ENCODE measurements around the gene SETMAR.
"Not testable (repeated sequence)": the region's sequence is repeated elsewhere in the genome, so short reads cannot be mapped to it uniquely, and the experiment has no call there.

The SETMAR gene

DNA sequence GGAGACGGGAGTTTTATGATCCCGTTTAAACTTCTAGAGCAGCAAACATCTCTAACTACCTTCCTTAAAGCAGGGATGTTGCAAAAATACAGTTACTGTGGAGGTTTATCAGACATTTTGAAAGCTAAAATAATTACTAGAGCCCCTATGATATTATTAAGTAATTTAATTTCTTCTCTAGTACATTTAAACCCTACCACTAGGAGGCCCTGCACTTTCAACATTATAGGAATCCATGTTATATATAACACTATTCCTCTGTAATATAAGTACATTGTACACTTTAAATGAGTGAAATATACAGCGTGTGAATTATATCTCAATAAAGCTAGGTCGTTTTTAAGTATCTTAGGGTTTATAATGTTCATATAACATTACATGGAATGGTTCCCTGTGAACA lies 11.5 kb downstream of the SETMAR start:
- DNase-seq: no peak

DNA sequence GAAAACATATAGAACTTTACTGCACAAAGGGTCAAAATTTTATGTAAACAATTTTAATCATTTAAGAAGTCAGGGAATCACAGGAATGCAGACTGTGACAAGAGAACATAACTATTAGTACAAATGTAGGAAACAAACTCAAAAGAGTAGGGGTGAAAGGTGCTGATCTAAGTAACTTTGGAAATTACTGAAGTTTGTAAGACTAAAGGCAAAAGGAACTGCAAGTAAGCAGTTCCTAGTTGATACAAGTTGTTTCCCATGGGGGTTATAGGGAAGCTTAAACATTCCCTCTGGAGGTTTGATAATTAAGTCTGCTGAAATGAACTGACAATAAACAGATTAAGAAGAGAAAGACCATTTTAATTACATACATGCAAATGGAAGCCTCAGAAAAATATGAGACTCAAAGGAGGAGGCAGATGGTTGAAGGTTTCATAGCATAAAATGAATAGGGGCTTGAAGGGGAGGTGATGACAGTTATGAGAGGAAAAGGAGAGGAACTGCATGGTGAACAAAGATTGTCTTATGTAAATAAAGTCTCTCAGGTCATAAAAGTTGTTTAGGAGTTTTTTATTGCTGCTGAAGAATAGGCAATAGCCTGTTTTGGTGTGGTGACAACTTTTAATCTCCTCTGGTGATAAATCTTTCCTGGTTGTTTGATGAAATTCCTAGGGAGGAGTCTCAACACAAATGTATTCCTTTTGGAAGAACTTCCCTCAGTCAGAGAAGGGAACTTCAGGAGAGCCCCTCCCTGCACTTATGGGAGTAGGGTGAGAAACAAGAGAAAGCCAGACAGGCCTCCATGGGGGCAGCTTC lies 17.1 kb downstream of the SETMAR start:
- no peak for DNase-seq

- DNase-seq: no peak
Observed at GRCh38 chr3:4321732-4322131, 18.6 kb downstream of the SETMAR start.

DNA sequence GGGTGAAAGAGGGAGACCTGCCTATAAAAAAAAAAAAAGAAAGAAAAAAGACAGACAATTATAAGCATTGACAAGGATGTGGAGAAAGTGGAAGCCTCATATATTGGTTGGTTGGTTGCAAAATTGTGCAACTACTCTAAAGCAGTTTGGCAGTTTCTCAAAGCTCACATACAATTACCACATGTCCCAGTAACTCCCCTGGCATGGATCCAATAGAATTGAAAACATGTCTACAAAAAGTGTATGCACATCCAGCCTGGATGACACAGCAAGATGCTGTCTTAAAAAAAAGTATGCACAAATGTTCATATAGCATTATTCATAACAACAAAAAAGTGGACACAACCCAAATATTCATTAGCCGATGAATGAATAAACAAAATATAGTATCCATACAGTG lies 19.5 kb downstream of the SETMAR start:
- DNase-seq: no peak

DNA sequence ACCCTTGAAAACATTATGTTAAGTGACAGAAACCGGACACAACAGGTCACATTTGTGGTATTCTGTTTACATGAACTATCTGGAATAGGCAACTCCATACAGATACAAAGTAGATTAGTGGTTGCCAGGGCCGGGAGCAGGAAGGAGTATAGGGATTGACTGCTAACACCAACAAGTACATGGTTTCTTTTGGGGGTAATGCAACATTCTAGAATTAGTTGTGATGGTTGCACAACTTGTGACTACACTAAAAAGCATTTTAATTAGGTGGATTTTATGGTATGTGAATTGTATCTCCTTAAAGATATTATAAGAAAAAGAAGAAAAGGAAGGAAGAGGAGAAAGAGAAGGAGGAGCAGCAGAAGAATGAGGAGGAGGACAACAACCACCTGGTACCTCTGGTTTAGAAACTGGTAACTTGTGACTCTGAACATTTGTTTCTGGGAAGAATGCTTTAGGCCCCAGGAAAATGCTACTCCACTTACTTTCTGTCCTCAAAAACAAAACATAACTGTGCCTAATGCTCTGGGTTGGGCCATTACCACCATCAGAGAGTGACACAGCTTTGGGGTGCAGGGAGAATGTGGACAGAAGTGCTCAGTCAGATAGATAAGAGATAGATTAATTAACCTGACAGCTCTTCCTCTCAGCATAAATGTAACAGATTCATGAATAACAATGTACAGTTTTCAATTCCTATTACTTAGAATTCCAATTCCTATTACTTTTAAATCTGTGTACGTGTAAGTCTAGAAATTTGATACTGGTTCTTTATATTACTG lies 20.3 kb downstream of the SETMAR start:
- DNase-seq: no peak

DNA sequence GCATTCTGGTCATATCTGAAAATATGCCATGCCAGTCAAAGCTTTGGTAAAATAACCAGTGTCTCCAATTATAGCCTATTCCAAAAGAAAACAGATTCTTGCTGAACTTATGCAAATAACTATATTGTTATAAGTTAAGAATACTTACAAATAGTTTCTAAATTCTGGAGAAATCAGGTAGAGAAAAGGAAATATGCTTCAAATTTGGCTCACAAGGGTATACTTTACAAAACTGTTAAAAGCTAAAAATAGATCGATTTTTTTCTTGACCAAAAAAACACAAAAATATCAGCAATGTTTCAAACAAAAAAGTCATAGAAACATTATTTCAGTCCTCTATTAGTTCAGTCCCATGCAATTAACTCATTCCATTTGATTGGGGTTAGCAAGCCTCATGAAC lies 23.7 kb downstream of the SETMAR start:
- no peak for DNase-seq

- not testable (repeated sequence) for DNase-seq
Observed at GRCh38 chr3:4329806-4330205, 26.6 kb downstream of the SETMAR start.

GRCh38 chr3:4332111-4332510 lies 28.9 kb downstream of the SETMAR start:
- no peak for DNase-seq

DNA sequence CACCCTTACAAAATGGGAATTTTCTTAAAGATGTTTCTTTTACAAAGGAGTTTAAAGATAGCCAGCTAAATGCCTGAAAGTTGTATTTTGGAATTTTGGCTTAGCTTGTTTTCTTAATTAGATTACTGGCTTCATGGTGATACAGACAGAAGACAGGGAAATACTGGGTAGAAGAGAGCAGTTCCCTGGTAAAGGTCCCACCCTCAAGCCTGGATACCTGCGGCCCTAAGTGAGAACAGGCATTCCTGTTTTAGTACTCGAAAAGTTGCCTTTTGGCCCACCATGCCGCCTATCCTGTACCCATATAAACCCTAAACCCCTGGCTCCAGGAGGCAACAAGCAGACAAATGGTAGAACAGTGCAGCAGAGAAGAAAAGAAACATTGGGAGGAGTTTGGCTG lies 29.4 kb downstream of the SETMAR start:
- no peak for DNase-seq

DNA sequence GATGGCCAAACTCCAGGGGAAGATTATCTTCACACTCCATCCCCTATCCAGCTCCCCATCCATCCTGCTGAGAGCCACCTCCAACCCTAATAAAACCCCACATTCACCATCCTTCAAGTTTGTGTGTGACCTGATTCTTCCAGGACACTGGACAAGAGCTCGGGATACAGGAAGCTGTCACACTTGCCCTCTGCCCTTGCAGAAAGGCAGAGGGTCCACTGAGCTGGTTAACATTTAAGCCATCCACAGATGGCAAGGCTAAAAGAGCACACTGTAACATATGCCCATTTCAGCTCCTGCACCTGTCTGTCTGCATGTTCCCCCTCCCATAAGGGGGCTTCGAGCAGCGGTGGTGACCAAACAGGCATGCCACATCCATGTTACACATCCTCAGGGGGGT lies 29.8 kb downstream of the SETMAR start:
- no peak for DNase-seq

GRCh38 chr3:4334548-4334947 lies 31.4 kb downstream of the SETMAR start:
- no peak for DNase-seq

DNA sequence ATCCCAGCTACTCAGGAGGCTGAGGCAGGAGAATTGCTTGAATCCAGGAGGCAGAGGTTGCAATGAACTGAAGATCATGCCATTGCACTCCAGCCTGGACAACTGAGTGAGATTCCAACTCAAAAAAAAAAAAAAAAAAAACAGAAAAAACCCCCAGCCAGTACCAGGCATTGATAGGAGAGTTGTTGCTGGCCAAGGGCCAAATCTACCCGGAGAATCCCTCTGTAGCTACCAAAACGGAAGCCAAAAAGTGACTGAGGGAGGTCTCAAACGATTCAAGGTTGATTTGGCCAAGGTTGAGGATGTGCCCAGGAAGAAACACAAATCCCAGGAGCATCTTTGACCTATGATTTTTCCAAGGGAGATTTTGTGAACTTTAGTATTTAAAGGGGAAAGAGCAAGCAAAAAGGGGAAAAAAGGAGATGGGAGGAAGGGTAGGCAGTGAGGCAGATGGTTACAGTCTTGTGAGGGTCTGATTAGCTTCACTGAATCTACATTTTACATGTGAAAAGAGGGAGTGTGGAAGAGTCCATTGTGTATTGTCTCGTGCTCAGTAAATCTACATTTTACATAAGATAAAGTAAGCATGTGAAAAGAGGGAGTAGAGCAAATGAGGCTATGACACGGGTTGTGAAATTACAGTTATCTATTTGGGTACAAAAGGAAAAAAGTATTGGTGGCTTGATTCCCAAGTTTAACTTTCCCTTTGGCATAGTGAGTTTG lies 32.8 kb downstream of the SETMAR start:
- DNase-seq: no peak

- no peak for DNase-seq
Observed at GRCh38 chr3:4336850-4337546, 33.8 kb downstream of the SETMAR start.

- no peak for DNase-seq
Observed at GRCh38 chr3:4338751-4339150, 35.6 kb downstream of the SETMAR start.

- no peak for DNase-seq
Observed at GRCh38 chr3:4340077-4340410, 36.9 kb downstream of the SETMAR start.

DNA sequence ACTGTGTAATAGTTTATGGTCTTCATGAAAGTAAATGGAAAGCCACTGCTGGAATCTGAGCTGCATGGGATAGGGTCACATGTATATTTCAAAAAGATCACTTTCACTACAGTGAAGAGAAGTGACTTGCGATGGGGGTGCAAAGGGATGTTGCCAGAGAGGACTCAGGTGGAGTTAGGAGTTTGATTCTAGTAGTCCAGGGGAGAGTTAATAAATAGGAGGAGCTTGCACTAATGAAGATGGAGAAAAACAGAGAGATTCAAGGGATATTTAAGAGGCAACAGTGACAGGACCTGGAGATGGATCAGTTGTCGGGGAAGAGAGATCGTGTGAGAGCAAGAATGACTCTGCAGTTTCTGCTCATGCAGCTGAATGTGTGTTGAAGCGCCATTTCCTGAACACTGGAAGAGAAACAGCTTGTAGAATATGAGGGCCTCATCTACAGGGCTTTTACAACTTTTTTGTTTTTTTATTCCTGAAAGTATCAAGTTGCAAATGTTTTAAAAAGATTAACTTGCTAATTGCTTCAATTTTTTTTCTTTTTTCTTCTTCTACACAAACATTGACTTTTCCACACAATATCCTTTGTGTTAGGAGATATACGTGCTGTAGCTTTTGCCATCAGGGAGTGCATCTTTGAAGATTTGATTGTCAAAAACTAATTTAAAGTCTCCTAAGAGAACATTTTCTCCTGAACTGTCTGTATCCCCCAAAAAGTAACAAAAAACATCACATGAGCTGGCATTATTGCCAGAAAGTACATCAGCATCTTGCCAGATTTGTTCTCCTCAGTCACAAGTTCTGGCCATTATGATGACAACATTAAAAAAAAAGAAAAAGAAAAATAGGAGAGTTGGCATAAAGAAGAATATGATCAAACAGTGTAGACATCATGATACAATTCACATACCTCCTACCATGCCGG lies 37.5 kb downstream of the SETMAR start:
- no peak for DNase-seq

DNA sequence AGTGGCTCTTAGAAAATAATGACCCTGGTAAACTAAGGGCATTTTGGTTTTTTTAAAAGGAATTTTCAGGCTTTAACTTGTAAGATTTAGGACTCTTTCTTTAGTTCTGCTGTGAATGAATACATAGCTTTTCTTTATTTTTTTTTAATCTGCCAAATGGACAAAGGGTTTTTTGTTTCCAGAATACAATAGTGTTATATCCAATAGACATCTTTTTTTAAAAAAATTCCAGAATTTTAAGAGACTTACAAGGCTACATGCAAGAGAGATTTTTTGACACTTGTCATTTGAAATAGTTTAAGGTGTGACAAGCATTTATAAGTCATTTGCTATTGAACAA lies 38.1 kb downstream of the SETMAR start:
- no peak for DNase-seq

DNA sequence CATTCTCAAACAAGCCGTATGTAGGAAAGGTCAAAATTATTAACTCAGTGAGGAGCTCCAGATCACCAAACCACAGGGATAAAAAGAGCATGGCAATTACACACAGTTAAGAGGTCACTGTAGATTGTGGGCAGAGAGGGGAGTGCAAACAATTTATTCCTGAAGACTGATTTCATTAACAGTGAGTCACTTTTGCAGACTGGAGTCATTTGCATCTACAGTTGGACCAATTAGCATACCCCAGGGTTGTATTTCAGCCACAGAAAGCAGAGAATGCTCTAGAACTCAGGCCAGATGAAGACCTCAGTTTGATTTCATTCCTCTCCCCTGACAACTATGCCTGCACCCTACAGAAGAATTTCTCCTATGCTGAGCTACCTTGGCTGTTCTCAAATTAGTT lies 40.1 kb downstream of the SETMAR start:
- DNase-seq: no peak

DNA sequence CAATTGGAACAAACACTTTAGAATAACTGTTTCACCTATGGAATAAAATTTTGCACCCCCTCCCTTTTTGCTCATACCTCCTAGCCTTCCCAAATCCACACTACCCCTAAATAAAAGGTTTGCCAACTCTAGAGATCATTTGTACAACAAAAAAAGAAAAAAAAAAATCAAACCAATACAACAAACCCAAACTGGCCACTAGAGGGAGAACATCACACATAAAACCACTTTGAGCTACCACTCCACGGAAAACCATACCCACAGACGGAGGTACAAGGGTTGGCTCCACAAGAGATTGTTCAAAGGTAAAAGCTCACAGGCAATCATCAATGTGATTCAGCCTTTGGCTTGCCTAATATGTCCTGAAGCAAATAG lies 47.6 kb downstream of the SETMAR start:
- peak; percentile 22 for DNase-seq

- DNase-seq: no peak
Observed at GRCh38 chr3:4351164-4351855, 48.1 kb downstream of the SETMAR start.

DNA sequence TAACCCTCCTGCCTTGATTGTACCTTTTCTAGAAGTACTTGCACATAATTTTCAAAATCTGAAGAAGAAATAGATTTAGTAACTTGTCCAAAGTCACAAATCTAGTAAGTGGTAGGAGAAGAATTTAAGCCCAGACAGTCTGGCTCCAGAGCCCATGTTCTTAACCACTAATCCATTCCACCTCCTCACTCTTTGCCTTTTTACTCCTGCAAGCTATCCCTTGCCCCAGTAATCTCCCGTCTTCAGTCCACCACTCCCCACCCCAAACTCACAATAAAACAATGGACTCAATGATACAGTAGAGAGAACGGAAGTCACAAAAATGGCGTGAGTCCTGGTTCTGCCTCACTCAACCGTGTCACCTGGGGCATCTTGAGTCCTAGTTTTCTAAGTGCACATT lies 48.7 kb downstream of the SETMAR start:
- DNase-seq: no peak

Measured in NCI-H1092 treated with DMSO at 0.1 percent for 48 hours (cell line).